GM13977 (cell line): Measurements from ENCODE around the gene WDR83.

Experiments used
- DNase-seq: peaks from one replicate; pipeline ENCODE4 v3.0.0; 2012; ENCODE audit warnings: low spot score
- CTCF ChIP-seq: IDR thresholded peaks from 2 replicates; pipeline ENCODE4 v1.5.1; 2012; ENCODE audit warnings: mild to moderate bottlenecking, control low read depth; ENCODE audit not compliant: insufficient read depth; ENCODE audit errors: extremely low read depth, missing control alignments
- in situ Hi-C: fragments of 300-500 bp; cut with MboI; formaldehyde crosslinking; loops from one replicate; pipeline ENCODE4 v1.12.0; 2022; ENCODE audit warnings: low sequenced_read_pairs, low pct_unique_long_range_greater_than_20kb, mixed read lengths, inconsistent platforms; ENCODE audit not compliant: unreplicated experiment

The WDR83 gene

GRCh38 chr19:12715102-12715501 lies 48.5 kb downstream of the WDR83 start:
- no peak for DNase-seq
- in situ Hi-C loops = no loop called here
- TF ChIP-seq CTCF = no peak

- DNase-seq = no peak
- in situ Hi-C loops = no loop called here
- TF ChIP-seq CTCF = no peak
These were observed 49.3 kb downstream of the WDR83 start for GRCh38 chr19:12715929-12716328.

- in situ Hi-C loops = no loop called here
- no peak for TF ChIP-seq CTCF
- no peak for DNase-seq
These were observed 53.7 kb downstream of the WDR83 start for GRCh38 chr19:12720296-12720695.

GRCh38 chr19:12720851-12721655 lies 54.4 kb downstream of the WDR83 start:
- DNase-seq = peak; percentile 52
- TF ChIP-seq CTCF = no peak
- in situ Hi-C loops = no loop called here

GRCh38 chr19:12721656-12722565 lies 55.3 kb downstream of the WDR83 start:
- in situ Hi-C loops = no loop called here
- DNase-seq = peak; percentile 90
- TF ChIP-seq CTCF = no peak

- no peak for TF ChIP-seq CTCF
- in situ Hi-C loops = no loop called here
- peak; percentile 99 for DNase-seq
These were observed 56.2 kb downstream of the WDR83 start for GRCh38 chr19:12722566-12723380.
